ENCODE measurements around the gene DLG2. TPM values are rescaled to one million over a fixed set of nuclear protein-coding genes. Genes with fewer than 3 reads are reported as not detected.

Gene DLG2
- total RNA-seq, 2 experiments from 2014 or later: 2.0 to 2.1 TPM

DNA sequence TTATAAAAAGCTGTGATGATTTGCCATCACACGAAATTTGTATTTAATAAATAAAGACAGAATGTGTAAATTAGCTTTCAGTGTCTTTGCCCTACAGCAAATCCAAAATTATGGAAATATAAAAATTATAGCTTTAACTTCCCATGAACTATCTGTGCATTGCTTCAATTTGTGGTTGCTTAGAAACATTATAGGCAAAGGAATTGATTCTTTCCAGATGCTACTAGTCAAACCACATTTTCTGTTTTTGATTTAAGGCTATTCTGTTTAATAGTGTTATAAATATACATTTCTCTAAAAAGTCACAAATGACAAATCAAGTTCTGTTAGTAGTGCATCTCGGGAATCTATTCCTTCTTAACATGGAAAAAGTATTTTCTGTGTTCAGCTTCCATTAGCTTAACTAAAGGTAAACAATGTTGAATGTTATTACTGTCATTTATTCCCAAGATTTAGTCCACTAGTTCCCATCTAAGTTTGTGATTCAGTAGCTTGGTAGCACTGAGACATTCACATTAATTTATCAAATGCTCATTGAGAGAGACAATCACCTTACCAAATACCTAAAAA, 1254.7 kb downstream of the DLG2 start:
- ChIA-PET CTCF (no interaction called here), POLR2A (no interaction called here)
- no peak overlapping the region for H3K4me3 ChIP-seq (ENCODE audit: low read length)
- no peaks in the 10 kb centered on the region for H3K27me3 ChIP-seq (ENCODE audit: control insufficient read depth in 1 of 2, insufficient read depth in 2 of 2, low read length in 2 of 2)
- no peaks in the 10 kb centered on the region for H3K4me1 ChIP-seq (ENCODE audit: insufficient read depth, low read length)
- Mint-ChIP-seq H3K9me3 (peaks cover 10% of the 10 kb centered on the region), H3K36me3 (ENCODE audit: low read depth) (no peaks in the 10 kb centered on the region), H3K4me1 (ENCODE audit: low read depth) (no peaks in the 10 kb centered on the region), H3K27ac (no peak overlapping the region), H3K27me3 (no peaks in the 10 kb centered on the region), H3K4me3 (no peak overlapping the region)
- TF ChIP-seq, protein P1, sequence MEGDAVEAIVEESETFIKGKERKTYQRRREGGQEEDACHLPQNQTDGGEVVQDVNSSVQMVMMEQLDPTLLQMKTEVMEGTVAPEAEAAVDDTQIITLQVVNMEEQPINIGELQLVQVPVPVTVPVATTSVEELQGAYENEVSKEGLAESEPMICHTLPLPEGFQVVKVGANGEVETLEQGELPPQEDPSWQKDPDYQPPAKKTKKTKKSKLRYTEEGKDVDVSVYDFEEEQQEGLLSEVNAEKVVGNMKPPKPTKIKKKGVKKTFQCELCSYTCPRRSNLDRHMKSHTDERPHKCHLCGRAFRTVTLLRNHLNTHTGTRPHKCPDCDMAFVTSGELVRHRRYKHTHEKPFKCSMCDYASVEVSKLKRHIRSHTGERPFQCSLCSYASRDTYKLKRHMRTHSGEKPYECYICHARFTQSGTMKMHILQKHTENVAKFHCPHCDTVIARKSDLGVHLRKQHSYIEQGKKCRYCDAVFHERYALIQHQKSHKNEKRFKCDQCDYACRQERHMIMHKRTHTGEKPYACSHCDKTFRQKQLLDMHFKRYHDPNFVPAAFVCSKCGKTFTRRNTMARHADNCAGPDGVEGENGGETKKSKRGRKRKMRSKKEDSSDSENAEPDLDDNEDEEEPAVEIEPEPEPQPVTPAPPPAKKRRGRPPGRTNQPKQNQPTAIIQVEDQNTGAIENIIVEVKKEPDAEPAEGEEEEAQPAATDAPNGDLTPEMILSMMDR (IDR thresholded peaks at IDR 0.05): no peak
- H3K9me3 ChIP-seq (ENCODE audit: control insufficient read depth in 1 of 2, insufficient read depth in 1 of 2, low read length in 2 of 2): no peaks in the 10 kb centered on the region
- H3K27ac ChIP-seq (ENCODE audit: low read depth in 1 of 2, low read length in 2 of 2): no peak overlapping the region
- no peaks in the 10 kb centered on the region for H3K36me3 ChIP-seq (ENCODE audit: insufficient read depth, low read length)
- intact Hi-C loops (cut with DNase I, micrococcal nuclease): no loop called here
- DNase-seq: no peak
- ATAC-seq (ENCODE audit: poor library complexity): no peak

DNA sequence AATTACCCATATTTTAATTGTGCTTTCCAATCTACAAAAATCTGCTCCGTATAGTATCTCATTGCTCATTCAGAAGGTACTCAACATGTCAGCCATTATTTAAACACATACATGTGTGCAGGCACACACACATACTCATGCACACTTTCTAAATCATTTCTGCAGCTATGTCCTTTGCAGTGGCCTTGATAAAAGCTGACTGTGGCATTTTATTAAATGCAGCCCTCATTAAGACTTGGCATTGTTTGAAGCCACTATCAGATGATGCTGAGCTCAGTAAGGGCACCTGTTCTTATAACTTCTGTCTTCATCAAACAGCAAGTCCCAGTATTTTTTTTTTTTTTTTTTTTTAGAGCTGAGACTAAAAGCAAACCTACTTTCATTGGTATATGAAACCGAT, 1269.1 kb downstream of the DLG2 start:
- no peaks in the 10 kb centered on the region for H3K36me3 Mint-ChIP-seq (ENCODE audit: low read depth)

DNA sequence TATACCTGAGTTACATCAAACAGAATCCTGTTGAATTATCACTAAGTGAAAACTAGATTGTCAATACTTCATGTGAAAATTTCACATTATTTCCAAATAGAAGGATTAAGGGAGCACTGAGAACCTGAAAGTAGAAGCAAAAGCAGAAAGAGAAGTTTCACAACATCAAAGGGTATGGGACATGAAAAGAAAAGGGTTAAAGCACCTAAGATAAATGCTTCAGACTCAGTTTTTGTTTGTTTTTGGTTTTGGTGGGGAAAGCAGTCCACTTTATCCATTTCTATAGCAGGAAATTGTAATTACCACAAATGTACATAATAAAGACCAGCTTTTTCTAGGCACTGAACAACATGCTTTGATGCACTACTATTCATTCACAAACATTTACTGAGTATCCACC, 1271.2 kb downstream of the DLG2 start:
- no peak for DNase-seq
- no peak overlapping the region for H3K27ac ChIP-seq (ENCODE audit: low read depth in 1 of 2, low read length in 2 of 2)
- Mint-ChIP-seq H3K36me3 (ENCODE audit: low read depth) (no peaks in the 10 kb centered on the region), H3K4me1 (ENCODE audit: low read depth) (no peaks in the 10 kb centered on the region), H3K27me3 (no peaks in the 10 kb centered on the region), H3K4me3 (no peak overlapping the region), H3K9me3 (peaks cover 17% of the 10 kb centered on the region), H3K27ac (no peak overlapping the region)
- H3K4me1 ChIP-seq (ENCODE audit: insufficient read depth, low read length): no peaks in the 10 kb centered on the region
- peaks cover 0 to 5% of the 10 kb centered on the region in 2 experiments for H3K9me3 ChIP-seq (ENCODE audit: control insufficient read depth in 1 of 2, insufficient read depth in 1 of 2, low read length in 2 of 2)
- intact Hi-C loops (cut with DNase I, micrococcal nuclease): no loop called here
- TF ChIP-seq, protein P1 (IDR thresholded peaks at IDR 0.05): no peak
- no peak overlapping the region for H3K4me3 ChIP-seq (ENCODE audit: low read length)
- POLR2A ChIA-PET: no interaction called here
- H3K36me3 ChIP-seq (ENCODE audit: insufficient read depth, low read length): no peaks in the 10 kb centered on the region
- H3K27me3 ChIP-seq (ENCODE audit: control insufficient read depth in 1 of 2, insufficient read depth in 2 of 2, low read length in 2 of 2): no peaks in the 10 kb centered on the region
- CTCF ChIA-PET: no interaction called here
- no peak for ATAC-seq (ENCODE audit: poor library complexity)

More for the DNA sequence above, 1269.1 kb downstream of the DLG2 start:
- Mint-ChIP-seq H3K4me1 (ENCODE audit: low read depth) (no peaks in the 10 kb centered on the region), H3K4me3 (no peak overlapping the region), H3K27me3 (no peaks in the 10 kb centered on the region), H3K27ac (no peak overlapping the region), H3K9me3 (peaks cover 11% of the 10 kb centered on the region)
- no peaks in the 10 kb centered on the region for H3K4me1 ChIP-seq (ENCODE audit: insufficient read depth, low read length)
- H3K27ac ChIP-seq (ENCODE audit: low read depth in 1 of 2, low read length in 2 of 2): no peak overlapping the region
- ATAC-seq (ENCODE audit: poor library complexity) (no peak), DNase-seq (no peak)
- TF ChIP-seq, protein P1 (IDR thresholded peaks at IDR 0.05): no peak
- no peaks in the 10 kb centered on the region for H3K27me3 ChIP-seq (ENCODE audit: control insufficient read depth in 1 of 2, insufficient read depth in 2 of 2, low read length in 2 of 2)
- ChIA-PET POLR2A (no interaction called here), CTCF (no interaction called here)
- intact Hi-C loops (cut with DNase I, micrococcal nuclease): no loop called here
- H3K4me3 ChIP-seq (ENCODE audit: low read length): no peak overlapping the region
- no peaks in the 10 kb centered on the region for H3K36me3 ChIP-seq (ENCODE audit: insufficient read depth, low read length)
- H3K9me3 ChIP-seq (ENCODE audit: control insufficient read depth in 1 of 2, insufficient read depth in 1 of 2, low read length in 2 of 2): peaks cover 0 to 5% of the 10 kb centered on the region in 2 experiments
